Endothelial cell of umbilical vein (primary cell): ENCODE results near the gene CTDP1. TPM values are rescaled to one million over a fixed set of nuclear protein-coding genes. Genes with fewer than 3 reads are reported as not detected.

Source experiments
- BruUV-seq: library from RNA; stranded (reverse); fragments of 400-500 nt; replicated peaks from 2 replicates; lab custom pipeline; 2021; lab: Mats Ljungman, UMichigan
- CTCF ChIA-PET: fragments of 300-600, 350-600 bp; sonication (Branson Sonifier 250); formaldehyde crosslinking; loops from one replicate; lab custom pipeline; 2021; ENCODE audit warnings: antibody characterized with exemption, inconsistent platforms; lab: Charles Lee
- POLR2A ChIA-PET: fragments of 300-600, 350-600 bp; sonication (Branson Sonifier 250); formaldehyde crosslinking; loops from one replicate; lab custom pipeline; 2021; ENCODE audit warnings: antibody characterized with exemption, inconsistent platforms; lab: Charles Lee
- DNase-seq: peaks from one replicate; pipeline ENCODE4 v3.0.0-alpha.2; 2011; ENCODE audit warnings: low read depth, low spot score
- FAIRE-seq: peaks from 2 replicates; lab custom pipeline; 2011; peaks lifted over from hg19 to GRCh38; lab: Jason Lieb, UNC
- H2AFZ ChIP-seq: 2 replicates; pipeline ENCODE4 v1.6.0; 2012; ENCODE audit warnings: low read depth, low read length, control low read depth, inconsistent platforms
- H3K27ac ChIP-seq: 2 replicates; pipeline ENCODE4 v1.5.1; 2011; ENCODE audit warnings: low read depth, mild to moderate bottlenecking, control low read depth, low read length, moderate library complexity; ENCODE audit not compliant: insufficient read depth
- H3K27me3 ChIP-seq, 2 experiments: 2 replicates each; pipeline versions ENCODE4 v1.6.0 to v1.6.1; 2011; ENCODE audit warnings: low read length in 2 of 2, mixed read lengths in 1 of 2; ENCODE audit not compliant: control insufficient read depth in 2 of 2, insufficient read depth in 2 of 2
- H3K36me3 ChIP-seq, 2 experiments: 2 replicates in 1 of 2; 3 replicates in 1 of 2; pipeline ENCODE4 v1.5.1; 2011; ENCODE audit warnings: low read length in 2 of 2, mild to moderate bottlenecking in 1 of 2, moderate library complexity in 1 of 2; ENCODE audit not compliant: control insufficient read depth in 2 of 2, insufficient read depth in 2 of 2; ENCODE audit errors: extremely low read depth in 1 of 2
- H3K4me1 ChIP-seq: 3 replicates; pipeline ENCODE4 v1.5.1; 2011; ENCODE audit warnings: mild to moderate bottlenecking, low read length; ENCODE audit not compliant: control insufficient read depth, insufficient read depth; ENCODE audit errors: extremely low read depth
- H3K4me2 ChIP-seq: 2 replicates; pipeline ENCODE4 v1.6.1; 2011; ENCODE audit warnings: low read length, control low read depth, mixed read lengths; ENCODE audit not compliant: insufficient read depth
- H3K4me3 ChIP-seq, 3 experiments: fragments of 200-600 bp in 1 of 3; sonication (generic), shearing (Covaris generic) in 1 of 3; replicated peaks in 1 of 3; 2 replicates each; pipeline ENCODE4 v1.5.1; 2011 to 2016; ENCODE audit warnings: control low read depth in 3 of 3, low read length in 3 of 3, mild to moderate bottlenecking in 2 of 3, inconsistent platforms in 1 of 3, low read depth in 1 of 3, moderate library complexity in 1 of 3; ENCODE audit not compliant: insufficient read depth in 1 of 3
- H3K79me2 ChIP-seq: 2 replicates; pipeline ENCODE4 v1.6.0; 2012; ENCODE audit warnings: low read length, inconsistent platforms; ENCODE audit not compliant: control insufficient read depth, insufficient read depth
- H3K9ac ChIP-seq: replicated peaks from 2 replicates; pipeline ENCODE3; 2011; ENCODE audit warnings: low read length, control low read depth; ENCODE audit not compliant: insufficient read depth; ENCODE audit errors: extremely low read depth
- H3K9me1 ChIP-seq: replicated peaks from 3 replicates; pipeline ENCODE4 v1.6.0; 2011; ENCODE audit warnings: mild to moderate bottlenecking, low read length; ENCODE audit not compliant: control insufficient read depth, insufficient read depth; ENCODE audit errors: extremely low read depth
- H3K9me3 ChIP-seq: replicated peaks from 2 replicates; pipeline ENCODE4 v1.5.1; 2012; ENCODE audit warnings: low read length, inconsistent platforms; ENCODE audit not compliant: control insufficient read depth, insufficient read depth
- H4K20me1 ChIP-seq: replicated peaks from 2 replicates; pipeline ENCODE3; 2011; ENCODE audit warnings: mild to moderate bottlenecking, low read length; ENCODE audit not compliant: control insufficient read depth, insufficient read depth; ENCODE audit errors: extremely low read depth
- EZH2 ChIP-seq: IDR thresholded peaks from 2 replicates; pipeline ENCODE4 v1.6.1; 2012; ENCODE audit warnings: borderline replicate concordance, low read depth, mild to moderate bottlenecking, moderate library complexity, low read length, inconsistent platforms; ENCODE audit not compliant: severe bottlenecking
- FOS ChIP-seq: IDR thresholded peaks from 2 replicates; pipeline ENCODE4 v1.6.1; 2011; ENCODE audit warnings: mild to moderate bottlenecking, low read length, moderate library complexity, borderline replicate concordance; ENCODE audit not compliant: insufficient read depth
- GATA2 ChIP-seq: IDR thresholded peaks from 2 replicates; pipeline ENCODE4 v1.7.0; 2011; ENCODE audit warnings: low read depth, mild to moderate bottlenecking, moderate library complexity, mixed read lengths, low read length; ENCODE audit not compliant: insufficient read length, insufficient read depth
- JUN ChIP-seq: IDR thresholded peaks from 2 replicates; pipeline ENCODE4 v1.6.1; 2011; ENCODE audit warnings: borderline replicate concordance, low read depth; ENCODE audit not compliant: insufficient read length, insufficient read depth
- MYC ChIP-seq: IDR thresholded peaks from one replicate; pipeline ENCODE4 v1.6.1; 2011; ENCODE audit warnings: mild to moderate bottlenecking, low read depth, low read length
- POLR2A ChIP-seq: IDR thresholded peaks from 2 replicates; pipeline ENCODE4 v1.6.1; 2012; ENCODE audit warnings: low read depth, mild to moderate bottlenecking, control low read depth, low read length
- POLR2AphosphoS5 ChIP-seq: IDR thresholded peaks from 2 replicates; pipeline ENCODE4 v1.6.1; 2012; ENCODE audit warnings: low read depth, mild to moderate bottlenecking, control low read depth, low read length, moderate library complexity; ENCODE audit not compliant: insufficient read depth
- dilution Hi-C: fragments of 300-500 bp; cut with MboI; formaldehyde crosslinking; loops from one replicate; pipeline ENCODE4 v1.15.0; 2019; ENCODE audit warnings: low sequenced_read_pairs; ENCODE audit not compliant: extremely low pct_ligation_motif_present
- intact Hi-C: fragments of 100-400 bp; cut with micrococcal nuclease; formaldehyde crosslinking; loops from one replicate; pipeline ENCODE4 v1.10.0; 2022
- polyA plus RNA-seq, 4 experiments: library from polyadenylated mRNA; depleted of rRNA in 3 of 4; stranded (reverse) in 3 of 4; unstranded in 1 of 4; fragments of >200 nt; gene quantifications; 2 replicates each; pipeline versions ENCODE4 v1.2.1 to v1.2.3, GENCODE V29; 2011 to 2012; ENCODE audit warnings: missing spikeins in 1 of 4
- total RNA-seq: library from RNA; stranded (reverse); gene quantifications from 2 replicates; pipeline ENCODE4 v1.2.3, GENCODE V29; 2021
- TF ChIP-seq, protein P1 (sequence below): IDR thresholded peaks from 2 replicates; pipeline ENCODE4 v1.6.1; 2011; ENCODE audit not compliant: insufficient read depth, insufficient read length
- TF ChIP-seq, protein P2 (sequence below), 2 donors: IDR thresholded peaks; 1 replicate in 1 of 2; 2 replicates in 1 of 2; pipeline ENCODE4 v1.5.1; 2011; ENCODE audit warnings: low read length in 2 of 2, mild to moderate bottlenecking in 2 of 2, moderate library complexity in 2 of 2, control low read depth in 1 of 2, inconsistent platforms in 1 of 2, low read depth in 1 of 2; ENCODE audit not compliant: insufficient read depth in 1 of 2; ENCODE audit errors: extremely low read depth in 1 of 2

The CTDP1 gene
- total and polyA plus RNA-seq, 2 donors (not counting 3 experiments of a cell fraction or from before 2014, with no cell fraction given): 15.3 to 27.6 TPM

DNA sequence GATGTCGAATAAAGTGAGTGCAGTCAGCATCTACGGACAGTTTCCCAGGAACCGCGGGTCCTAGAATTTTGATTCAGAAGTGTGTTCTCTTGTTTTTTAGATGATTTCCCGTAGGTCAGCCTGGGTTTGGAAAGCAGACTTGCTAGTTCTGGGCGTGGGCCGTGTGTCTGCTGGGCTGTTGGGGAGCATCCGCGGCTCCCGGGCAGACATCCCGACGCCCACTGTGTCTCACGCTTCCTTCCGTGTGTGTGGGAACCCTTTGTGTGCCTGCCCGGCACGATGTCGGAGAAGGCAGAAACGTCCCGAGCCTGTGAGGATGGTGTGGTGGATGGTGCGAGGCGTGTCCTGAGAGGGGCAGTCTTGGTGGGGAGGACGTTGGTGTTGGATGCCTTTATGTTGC lies 18.4 kb downstream of the CTDP1 start:
- intact Hi-C loops: no loop called here
- no peaks in the 10 kb centered on the region for H3K9me1 ChIP-seq
- CTCF ChIA-PET: no interaction called here
- H3K4me3 ChIP-seq: no peak overlapping the region
- no peaks in the 10 kb centered on the region for H3K27me3 ChIP-seq
- H3K4me1 ChIP-seq: no peaks in the 10 kb centered on the region
- no peak for FAIRE-seq
- H2AFZ ChIP-seq: no peak overlapping the region
- no peak for TF ChIP-seq POLR2AphosphoS5
- no peak for TF ChIP-seq JUN
- dilution Hi-C loops: no loop called here
- H3K36me3 ChIP-seq: peaks cover 0 to 28% of the 10 kb centered on the region in 2 experiments
- no peaks in the 10 kb centered on the region for H4K20me1 ChIP-seq
- no peak overlapping the region for H3K9ac ChIP-seq
- DNase-seq: no peak
- no peak overlapping the region for H3K27ac ChIP-seq
- no peaks in the 10 kb centered on the region for H3K9me3 ChIP-seq
- H3K79me2 ChIP-seq: peaks cover 9% of the 10 kb centered on the region
- BruUV-seq: no TSS peak
- H3K4me2 ChIP-seq: no peak overlapping the region
- POLR2A ChIA-PET: no interaction called here

DNA sequence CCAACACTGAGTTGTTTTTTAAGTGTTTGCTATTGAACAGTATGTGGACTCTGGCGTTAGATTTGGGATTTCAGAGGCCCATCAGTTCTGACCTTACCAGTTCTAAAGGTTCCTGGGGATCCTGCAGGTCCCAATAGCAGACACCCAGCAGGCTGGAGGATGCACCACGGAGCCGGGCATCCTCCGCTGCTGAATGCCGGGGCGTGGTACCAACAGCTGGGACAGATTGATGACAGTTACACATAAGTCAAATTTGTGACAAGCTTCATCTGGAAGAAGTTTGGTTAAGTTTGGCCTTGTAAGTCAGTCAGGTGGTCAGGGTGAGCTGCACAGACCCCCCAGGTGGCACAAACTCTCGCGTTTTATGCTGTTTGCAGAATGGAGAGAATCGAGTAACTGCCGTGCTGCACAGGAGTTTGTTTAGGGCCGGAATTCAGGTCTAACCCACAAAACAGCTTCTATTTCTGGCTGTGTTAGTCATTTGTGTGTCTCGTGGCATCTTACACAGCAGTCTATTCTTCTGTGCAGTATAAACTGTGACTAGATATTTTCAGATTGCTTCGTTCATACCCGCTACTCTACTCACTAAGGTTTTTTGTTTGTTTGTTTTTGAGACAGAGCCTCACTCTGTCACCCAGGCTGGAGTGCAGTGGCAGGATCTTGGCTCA lies 19.2 kb downstream of the CTDP1 start:
- POLR2A ChIA-PET: no interaction called here
- Histone ChIP-seq H3K79me2 (peaks cover 7% of the 10 kb centered on the region), H3K27ac (no peak overlapping the region), H3K4me1 (no peaks in the 10 kb centered on the region), H3K9me3 (no peaks in the 10 kb centered on the region), H3K36me3 (peaks cover 0 to 28% of the 10 kb centered on the region in 2 experiments), H2AFZ (no peak overlapping the region), H3K27me3 (no peaks in the 10 kb centered on the region), H3K9ac (no peak overlapping the region), H3K9me1 (no peaks in the 10 kb centered on the region), H3K4me2 (no peak overlapping the region), H3K4me3 (no peak overlapping the region), H4K20me1 (no peaks in the 10 kb centered on the region)
- BruUV-seq: no TSS peak
- no peak for FAIRE-seq
- dilution Hi-C loops: no loop called here
- intact Hi-C loops: no loop called here
- TF ChIP-seq GATA2 (no peak), EZH2 (no peak), MYC (no peak), JUN (no peak), POLR2AphosphoS5 (no peak), FOS (no peak), POLR2A (no peak)
- TF ChIP-seq, protein P1, sequence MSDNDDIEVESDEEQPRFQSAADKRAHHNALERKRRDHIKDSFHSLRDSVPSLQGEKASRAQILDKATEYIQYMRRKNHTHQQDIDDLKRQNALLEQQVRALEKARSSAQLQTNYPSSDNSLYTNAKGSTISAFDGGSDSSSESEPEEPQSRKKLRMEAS: no peak
- TF ChIP-seq, protein P2, sequence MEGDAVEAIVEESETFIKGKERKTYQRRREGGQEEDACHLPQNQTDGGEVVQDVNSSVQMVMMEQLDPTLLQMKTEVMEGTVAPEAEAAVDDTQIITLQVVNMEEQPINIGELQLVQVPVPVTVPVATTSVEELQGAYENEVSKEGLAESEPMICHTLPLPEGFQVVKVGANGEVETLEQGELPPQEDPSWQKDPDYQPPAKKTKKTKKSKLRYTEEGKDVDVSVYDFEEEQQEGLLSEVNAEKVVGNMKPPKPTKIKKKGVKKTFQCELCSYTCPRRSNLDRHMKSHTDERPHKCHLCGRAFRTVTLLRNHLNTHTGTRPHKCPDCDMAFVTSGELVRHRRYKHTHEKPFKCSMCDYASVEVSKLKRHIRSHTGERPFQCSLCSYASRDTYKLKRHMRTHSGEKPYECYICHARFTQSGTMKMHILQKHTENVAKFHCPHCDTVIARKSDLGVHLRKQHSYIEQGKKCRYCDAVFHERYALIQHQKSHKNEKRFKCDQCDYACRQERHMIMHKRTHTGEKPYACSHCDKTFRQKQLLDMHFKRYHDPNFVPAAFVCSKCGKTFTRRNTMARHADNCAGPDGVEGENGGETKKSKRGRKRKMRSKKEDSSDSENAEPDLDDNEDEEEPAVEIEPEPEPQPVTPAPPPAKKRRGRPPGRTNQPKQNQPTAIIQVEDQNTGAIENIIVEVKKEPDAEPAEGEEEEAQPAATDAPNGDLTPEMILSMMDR (IDR thresholded peaks at IDR 0.05; ENCODE audit: extremely low read depth in 1 of 2, insufficient read depth in 1 of 2, low read depth in 1 of 2, low read length in 2 of 2): no peak
- CTCF ChIA-PET: no interaction called here
- no peak for DNase-seq
